ENCODE measurements around the gene TEPSIN.

TEPSIN gene

DNA sequence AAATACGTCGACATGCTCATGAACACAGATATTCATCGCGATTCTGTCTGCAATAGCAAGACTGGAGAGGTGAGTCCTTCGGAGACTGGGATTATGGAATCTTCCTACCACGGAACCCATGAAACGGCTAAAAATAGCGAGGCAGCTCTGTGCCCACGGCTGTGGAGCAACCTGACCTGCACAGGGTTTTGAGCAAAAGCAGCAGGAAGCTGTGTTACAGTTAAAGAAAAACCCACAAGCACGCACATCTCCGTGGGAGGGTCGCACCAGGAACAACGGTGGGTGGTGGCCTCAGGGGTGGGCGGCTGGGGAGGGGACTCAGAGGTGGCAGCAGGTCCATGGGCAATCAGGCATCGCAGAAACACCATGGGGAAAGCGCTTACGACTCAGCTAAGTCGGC is 31.4 kb upstream of the TEPSIN start:
- no peak for DNase-seq (ENCODE audit: low read depth)

DNA sequence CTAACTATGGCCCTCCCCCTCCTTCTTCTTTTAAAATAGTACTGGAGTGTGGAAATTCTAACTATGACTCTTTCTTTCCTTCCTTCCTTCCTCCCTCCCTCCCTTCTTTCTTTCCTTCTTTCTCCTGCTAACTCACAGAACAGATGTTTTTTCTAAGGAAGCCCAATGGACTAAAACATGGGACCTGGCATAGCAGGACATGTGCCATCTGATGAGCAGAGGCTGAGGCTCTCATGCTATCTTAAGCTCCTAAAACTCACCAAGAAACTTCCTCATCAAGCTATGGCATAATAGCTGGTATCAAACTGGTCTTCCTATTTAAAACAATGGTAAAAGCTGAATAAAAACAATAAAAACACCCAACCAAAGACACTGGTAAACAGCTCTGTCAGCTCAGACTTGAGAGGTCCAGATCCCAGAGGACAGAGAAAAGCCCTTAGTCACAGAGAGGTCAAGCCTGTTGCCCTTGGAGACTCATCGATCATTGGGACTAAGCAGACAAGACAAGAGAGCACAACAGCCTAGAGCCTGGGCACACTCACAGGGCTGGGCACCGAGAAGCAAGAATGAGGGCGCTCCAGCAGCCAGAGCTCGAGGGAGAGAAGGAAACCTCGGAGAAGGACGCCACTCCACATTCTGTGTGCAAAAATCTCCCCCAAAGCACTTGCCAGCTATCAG is 28.7 kb upstream of the TEPSIN start:
- no peak for DNase-seq (ENCODE audit: low read depth)

DNA sequence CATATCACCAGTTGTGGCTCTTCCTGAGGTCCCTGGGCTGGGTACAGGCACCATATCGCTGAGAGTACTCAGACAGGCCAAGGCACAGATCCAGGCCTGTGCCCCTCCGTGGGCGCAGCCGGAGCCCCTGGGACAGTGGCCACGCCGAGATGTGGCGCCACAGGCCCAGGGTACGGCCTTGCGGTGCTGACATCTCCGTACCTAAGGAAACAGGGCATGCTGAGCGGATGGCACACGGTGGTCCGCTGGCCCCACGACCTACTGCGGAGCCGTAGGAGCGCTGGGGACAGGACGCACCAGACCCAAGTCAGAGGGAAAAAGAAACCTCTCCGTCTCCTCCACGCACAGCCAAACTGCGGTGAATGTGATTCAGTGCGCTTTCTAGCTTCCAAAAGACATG is 26.7 kb upstream of the TEPSIN start:
- DNase-seq (ENCODE audit: low read depth): no peak

GRCh38 chr17:81264640-81265039 is 25.8 kb upstream of the TEPSIN start:
- no peak for DNase-seq (ENCODE audit: low read depth)

- no peak for DNase-seq (ENCODE audit: low read depth)
These were observed 24.7 kb upstream of the TEPSIN start for GRCh38 chr17:81263371-81264181.

GRCh38 chr17:81261582-81262336 is 22.9 kb upstream of the TEPSIN start:
- no peak for DNase-seq (ENCODE audit: low read depth)

DNA sequence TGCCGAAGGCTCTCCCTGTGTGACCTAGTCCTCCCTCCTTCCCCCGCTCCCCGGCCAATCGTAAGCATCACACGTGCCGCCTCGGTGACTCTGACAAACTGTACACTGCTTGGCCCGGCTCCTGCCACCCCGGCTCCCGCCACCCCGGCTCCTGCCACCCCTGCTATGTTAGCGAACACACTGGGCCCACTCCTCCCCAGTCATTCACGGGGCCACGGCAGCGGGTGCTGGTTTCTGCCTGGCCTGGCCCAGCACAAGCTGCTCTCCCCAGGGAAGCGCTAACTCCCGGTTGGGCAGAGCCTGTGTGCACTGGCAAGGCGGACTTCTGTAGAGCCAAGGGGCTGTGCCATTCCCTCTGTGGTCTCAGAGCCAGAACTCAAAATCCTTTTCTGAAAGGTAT is 22.2 kb upstream of the TEPSIN start:
- no peak for DNase-seq (ENCODE audit: low read depth)

DNA sequence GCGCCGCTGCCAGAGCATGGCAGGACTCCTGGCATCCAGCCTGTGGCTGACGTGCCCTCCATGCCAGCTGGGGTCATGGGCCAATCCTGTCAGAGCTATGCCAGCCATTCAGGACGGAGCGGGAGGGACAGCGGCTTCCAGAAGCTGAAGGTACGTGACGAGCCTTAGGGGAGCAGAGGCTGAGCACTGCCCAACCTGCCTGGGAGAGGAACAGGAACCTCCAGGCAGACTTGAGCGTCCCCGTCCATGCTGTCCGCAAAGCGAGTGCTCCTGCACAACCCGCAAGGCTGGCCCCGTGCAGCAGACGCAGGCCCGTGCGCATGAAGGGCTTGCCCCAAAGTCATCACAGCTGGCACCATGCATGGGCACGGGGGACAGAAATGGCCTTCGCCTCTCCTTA is 21.8 kb upstream of the TEPSIN start:
- no peak for DNase-seq (ENCODE audit: low read depth)

DNA sequence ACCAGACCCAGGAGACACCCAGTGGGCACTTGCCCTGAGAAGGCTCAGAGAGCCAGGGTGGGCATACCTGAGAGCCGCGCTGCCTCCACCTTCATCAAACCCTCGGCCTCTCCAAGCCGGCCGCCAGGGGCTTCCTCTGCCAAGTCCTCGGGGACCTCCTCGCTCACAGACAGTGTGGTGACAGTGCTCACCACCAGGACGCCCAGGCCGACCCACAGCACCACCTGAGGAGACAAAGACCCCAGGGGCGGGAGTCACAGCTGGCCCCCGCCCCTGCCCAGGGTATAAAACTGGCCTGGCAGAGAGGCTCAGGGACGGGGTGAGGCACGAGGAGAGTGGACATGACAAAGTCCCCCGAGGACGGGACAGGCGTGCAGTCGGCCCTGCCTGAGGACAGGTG is 21.3 kb upstream of the TEPSIN start:
- DNase-seq (ENCODE audit: low read depth): no peak

DNA sequence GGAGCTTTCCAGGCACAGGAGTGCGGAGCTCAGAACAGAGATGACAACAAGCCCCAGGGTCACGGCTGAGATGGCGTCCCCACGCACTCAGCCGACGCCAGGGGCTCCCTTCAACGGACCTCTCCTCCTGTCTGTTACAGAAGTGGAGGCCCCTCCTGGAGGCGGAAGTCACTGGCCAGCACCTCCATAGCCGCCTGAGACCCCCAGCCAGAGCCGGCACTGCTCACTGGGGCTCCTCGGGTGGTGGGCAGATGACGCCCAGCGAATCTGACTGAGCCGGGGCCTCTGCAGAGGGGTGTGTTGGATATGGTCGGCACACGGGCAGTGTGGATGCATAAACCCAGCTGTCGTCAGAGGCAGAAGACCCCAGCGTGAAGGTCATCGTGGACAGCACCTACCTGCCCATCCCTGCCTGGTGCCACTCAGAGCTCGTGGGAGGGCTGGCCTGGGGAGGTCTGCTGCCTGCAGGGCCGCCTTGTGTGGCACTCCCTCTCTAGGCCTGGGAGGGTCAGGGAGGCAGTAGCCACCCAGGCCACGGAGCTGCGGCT is 20.3 kb upstream of the TEPSIN start:
- no peak for DNase-seq (ENCODE audit: low read depth)

GRCh38 chr17:81258292-81258691 is 19.4 kb upstream of the TEPSIN start:
- DNase-seq (ENCODE audit: low read depth): no peak

DNA sequence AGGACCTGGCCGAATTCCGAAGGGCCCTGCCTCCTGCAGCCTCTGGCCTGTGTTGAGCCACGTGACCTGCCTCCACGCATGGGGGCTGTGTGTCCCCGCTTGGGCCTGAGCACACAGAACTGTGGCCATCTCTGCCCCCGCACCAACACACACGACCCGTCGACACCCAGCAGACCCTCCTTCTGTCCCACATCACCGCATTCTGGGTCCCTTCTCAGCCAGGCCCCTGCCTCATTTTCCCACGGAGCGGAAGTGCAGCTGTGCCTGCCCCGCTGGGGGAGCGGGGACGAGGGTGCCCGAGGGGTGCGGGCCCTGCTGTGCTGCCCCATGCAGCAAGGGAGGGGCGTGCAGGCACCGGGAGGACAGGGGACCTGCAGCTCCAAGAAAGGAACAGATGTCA is 18.7 kb upstream of the TEPSIN start:
- DNase-seq (ENCODE audit: low read depth): no peak

DNA sequence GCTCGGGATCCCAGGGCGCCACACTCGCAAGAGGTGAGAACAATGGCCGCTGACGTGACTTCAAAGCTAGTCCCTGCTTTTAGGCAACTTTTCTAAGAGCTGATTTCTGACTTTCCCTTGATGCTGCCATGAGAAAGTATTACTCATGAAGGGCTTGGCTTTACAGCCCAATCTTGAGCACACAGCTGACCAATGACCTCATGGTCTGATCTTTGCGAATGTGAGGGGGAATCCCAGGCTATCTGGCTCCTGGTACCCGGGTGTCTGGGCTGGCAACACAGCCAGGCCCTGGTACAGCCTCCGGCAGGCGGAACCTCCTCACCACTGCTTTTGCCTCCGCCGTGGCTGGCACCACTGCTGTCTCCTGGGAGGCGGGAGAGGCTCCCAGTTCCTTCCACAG is 17.8 kb upstream of the TEPSIN start:
- DNase-seq (ENCODE audit: low read depth): peak; percentile 67

DNA sequence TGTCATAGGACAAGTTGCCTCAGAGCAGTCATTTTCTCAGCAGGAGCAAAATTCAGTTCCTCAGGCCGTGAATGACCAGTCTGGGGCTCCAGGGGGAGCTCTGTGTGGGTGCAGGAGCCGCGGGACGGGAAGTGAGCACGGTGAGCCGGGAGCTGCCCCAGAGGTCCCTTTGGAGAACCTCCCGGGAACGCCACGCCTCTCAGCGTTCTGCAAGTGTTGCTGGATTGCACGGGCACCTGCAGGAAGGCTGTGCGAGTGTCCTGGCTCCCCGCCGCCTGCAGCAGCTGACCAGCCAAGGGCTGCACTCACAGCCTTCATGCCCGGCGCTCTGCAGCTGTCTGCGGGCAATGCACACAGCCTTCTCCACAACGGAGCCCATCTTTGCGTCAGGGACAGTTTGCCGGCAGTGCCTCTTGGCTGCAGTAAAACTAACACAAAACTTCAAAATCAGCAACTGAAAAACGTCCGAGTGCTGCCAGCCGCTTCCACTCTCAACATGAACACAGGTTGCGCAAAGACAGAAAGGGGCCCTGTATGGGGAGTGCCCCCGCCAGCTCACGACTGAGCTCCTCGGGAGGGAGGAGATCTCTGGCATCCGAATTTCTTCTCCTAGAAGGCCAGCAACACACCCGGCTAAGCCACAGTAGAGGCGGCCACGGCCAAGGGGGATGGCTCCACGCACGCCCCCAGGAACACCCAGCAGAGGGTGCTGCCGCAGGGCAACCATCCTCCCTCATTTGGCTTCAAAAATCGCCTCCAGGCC is 16.3 kb upstream of the TEPSIN start:
- DNase-seq (ENCODE audit: low read depth): no peak

- no peak for DNase-seq (ENCODE audit: low read depth)
These were observed 14.7 kb upstream of the TEPSIN start for GRCh38 chr17:81253358-81254131.

GRCh38 chr17:81252987-81253329 is 14.1 kb upstream of the TEPSIN start:
- DNase-seq (ENCODE audit: low read depth): no peak

DNA sequence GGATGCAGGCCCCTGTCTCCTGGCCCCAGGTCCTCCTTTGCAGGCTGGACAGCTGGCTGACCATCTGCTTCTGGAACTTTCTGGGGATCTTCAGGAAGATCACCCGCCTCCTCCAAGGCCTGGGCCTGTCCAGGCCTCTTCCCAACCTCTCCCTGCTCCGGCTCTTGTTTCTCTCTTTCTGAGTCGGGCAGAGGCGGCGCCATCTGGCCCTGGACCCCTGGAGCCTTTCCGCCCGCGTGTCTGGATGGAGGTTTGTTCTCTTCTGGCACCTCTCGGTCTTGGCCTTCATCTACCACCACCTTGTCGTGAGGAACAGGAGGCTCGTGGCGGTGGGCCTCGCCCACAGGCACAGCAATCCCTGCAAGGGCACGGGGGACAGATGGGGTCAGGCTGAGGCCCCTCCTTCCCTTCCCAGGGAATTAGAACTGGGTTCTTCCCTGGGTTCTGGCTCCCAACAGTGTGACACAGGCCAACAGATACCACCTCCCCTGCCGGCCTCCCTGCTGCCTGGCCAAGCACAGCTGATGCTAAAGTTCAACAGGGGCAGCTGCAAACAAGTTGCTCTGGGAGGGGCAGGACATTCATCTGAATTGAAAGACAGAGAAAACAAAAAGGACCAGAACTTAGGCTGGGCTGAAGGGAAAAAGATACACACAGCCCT is 13.6 kb upstream of the TEPSIN start:
- no peak for DNase-seq (ENCODE audit: low read depth)

GRCh38 chr17:81251709-81252301 is 12.9 kb upstream of the TEPSIN start:
- DNase-seq (ENCODE audit: low read depth): no peak

- DNase-seq (ENCODE audit: low read depth): no peak
These were observed 12.3 kb upstream of the TEPSIN start for GRCh38 chr17:81251094-81251708.

Measured in stromal cell of bone marrow (primary cell).